DND-41 (cell line): ENCODE data around the gene SIRT7.

ENCODE experiments used
- EZH2 ChIP-seq: IDR thresholded peaks from 3 replicates; pipeline ENCODE4 v1.6.1; 2012; ENCODE audit warnings: borderline replicate concordance, low read depth, mild to moderate bottlenecking, moderate library complexity, low read length, inconsistent platforms; ENCODE audit not compliant: severe bottlenecking
- TF ChIP-seq, protein P1 (sequence below): IDR thresholded peaks from 2 replicates; pipeline ENCODE4 v1.5.1; 2012; ENCODE audit warnings: borderline replicate concordance, low read length, moderate library complexity, mild to moderate bottlenecking; ENCODE audit not compliant: poor library complexity, severe bottlenecking; ENCODE audit errors: extremely low read depth

DNA sequence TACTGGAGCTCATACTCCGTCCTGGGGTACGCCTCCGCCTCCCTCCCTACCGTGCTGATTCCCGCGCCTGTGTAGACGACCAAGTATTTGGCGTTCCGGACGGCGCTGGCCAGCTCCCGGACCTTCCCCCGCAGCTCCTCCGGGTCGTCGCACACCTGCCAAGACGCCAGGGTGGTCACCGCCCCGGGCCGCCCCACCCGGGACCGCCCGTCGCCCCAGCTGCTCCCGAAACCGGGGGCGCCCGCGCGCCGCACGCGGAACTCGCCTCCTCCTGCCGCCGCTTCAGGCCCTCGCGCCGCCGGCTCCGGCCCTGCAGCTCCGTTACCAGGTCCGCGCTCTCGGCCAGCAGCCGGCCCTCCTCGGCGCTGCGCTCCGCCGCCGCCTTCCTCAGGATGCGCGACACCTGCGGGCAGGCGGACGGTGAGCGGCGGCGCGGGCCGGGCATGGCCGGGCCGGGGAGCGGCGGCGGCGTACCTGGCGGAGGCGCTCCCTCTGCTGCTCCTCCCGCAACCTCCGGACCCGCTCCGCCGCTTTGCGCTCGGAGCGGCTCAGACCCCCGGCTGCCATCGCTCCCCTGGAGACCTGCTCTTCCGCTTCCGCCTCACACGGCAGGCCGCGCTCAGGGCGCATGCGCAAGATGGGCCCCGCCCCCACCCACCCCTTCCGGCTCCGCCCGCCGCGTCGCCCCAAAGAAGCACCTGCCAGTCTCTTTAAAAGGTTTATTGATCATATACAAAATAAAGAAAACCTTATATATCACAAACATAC is at the start of gene SIRT7:
- TF ChIP-seq, protein P1, sequence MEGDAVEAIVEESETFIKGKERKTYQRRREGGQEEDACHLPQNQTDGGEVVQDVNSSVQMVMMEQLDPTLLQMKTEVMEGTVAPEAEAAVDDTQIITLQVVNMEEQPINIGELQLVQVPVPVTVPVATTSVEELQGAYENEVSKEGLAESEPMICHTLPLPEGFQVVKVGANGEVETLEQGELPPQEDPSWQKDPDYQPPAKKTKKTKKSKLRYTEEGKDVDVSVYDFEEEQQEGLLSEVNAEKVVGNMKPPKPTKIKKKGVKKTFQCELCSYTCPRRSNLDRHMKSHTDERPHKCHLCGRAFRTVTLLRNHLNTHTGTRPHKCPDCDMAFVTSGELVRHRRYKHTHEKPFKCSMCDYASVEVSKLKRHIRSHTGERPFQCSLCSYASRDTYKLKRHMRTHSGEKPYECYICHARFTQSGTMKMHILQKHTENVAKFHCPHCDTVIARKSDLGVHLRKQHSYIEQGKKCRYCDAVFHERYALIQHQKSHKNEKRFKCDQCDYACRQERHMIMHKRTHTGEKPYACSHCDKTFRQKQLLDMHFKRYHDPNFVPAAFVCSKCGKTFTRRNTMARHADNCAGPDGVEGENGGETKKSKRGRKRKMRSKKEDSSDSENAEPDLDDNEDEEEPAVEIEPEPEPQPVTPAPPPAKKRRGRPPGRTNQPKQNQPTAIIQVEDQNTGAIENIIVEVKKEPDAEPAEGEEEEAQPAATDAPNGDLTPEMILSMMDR = no peak
- no peak for TF ChIP-seq EZH2
